GM23248 (cell line): ENCODE results near the gene RIMS1. TPM values are rescaled to one million over a fixed set of nuclear protein-coding genes. Genes with fewer than 3 reads are reported as not detected.
A peak's percentile ranks its signal among the peaks of the same experiment; 100 is the strongest.

Experiments used
- DNase-seq: peaks from one replicate; pipeline ENCODE4 v3.0.0-alpha.2; 2015
- H2AFZ ChIP-seq: fragments of 200-600 bp; sonication (generic); 2 replicates; pipeline ENCODE4 v1.6.1; 2016; ENCODE audit warnings: antibody characterized with exemption
- H3F3A ChIP-seq: fragments of 200-600 bp; sonication (generic); 2 replicates; pipeline ENCODE4 v1.6.1; 2016; ENCODE audit warnings: mild to moderate bottlenecking, antibody characterized with exemption, mixed run types; ENCODE audit not compliant: insufficient read depth
- H3K27ac ChIP-seq: fragments of 200-600 bp; sonication (generic); 2 replicates; pipeline ENCODE4 v1.5.1; 2016; ENCODE audit warnings: mild to moderate bottlenecking
- H3K27me3 ChIP-seq: fragments of 200-600 bp; sonication (generic); replicated peaks from 2 replicates; pipeline ENCODE4 v1.6.1; 2016; ENCODE audit warnings: mild to moderate bottlenecking; ENCODE audit not compliant: insufficient read depth
- H3K36me3 ChIP-seq: fragments of 200-600 bp; sonication (generic); 2 replicates; pipeline ENCODE4 v1.6.1; 2016; ENCODE audit warnings: low read depth, mild to moderate bottlenecking
- H3K4me1 ChIP-seq: fragments of 200-600 bp; sonication (generic); 2 replicates; pipeline ENCODE4 v1.6.1; 2016; ENCODE audit warnings: mild to moderate bottlenecking; ENCODE audit not compliant: insufficient read depth
- H3K4me2 ChIP-seq: fragments of 200-600 bp; sonication (generic); one replicate; pipeline ENCODE4 v1.6.1; 2016; ENCODE audit warnings: mild to moderate bottlenecking; ENCODE audit not compliant: unreplicated experiment
- H3K4me3 ChIP-seq: fragments of 200-600 bp; sonication (generic); 2 replicates; pipeline ENCODE4 v1.5.1; 2016; ENCODE audit warnings: mild to moderate bottlenecking
- H3K79me2 ChIP-seq: fragments of 200-600 bp; sonication (generic); 2 replicates; pipeline ENCODE4 v1.6.1; 2016; ENCODE audit warnings: mild to moderate bottlenecking; ENCODE audit not compliant: insufficient read depth
- H3K9ac ChIP-seq: fragments of 200-600 bp; sonication (generic); 2 replicates; pipeline ENCODE4 v1.6.1; 2016; ENCODE audit warnings: mild to moderate bottlenecking
- H3K9me2 ChIP-seq: fragments of 200-600 bp; sonication (generic); 2 replicates; pipeline ENCODE4 v1.6.1; 2016; ENCODE audit warnings: mixed run types, mild to moderate bottlenecking, moderate library complexity; ENCODE audit not compliant: insufficient read depth
- H3K9me3 ChIP-seq: fragments of 200-600 bp; sonication (generic); one replicate; pipeline ENCODE4 v1.6.1; 2017; ENCODE audit warnings: low read depth
- H4K20me1 ChIP-seq: fragments of 200-600 bp; sonication (generic); 2 replicates; pipeline ENCODE4 v1.6.0; 2016; ENCODE audit not compliant: insufficient read depth
- EZH2 ChIP-seq: fragments of 200-600 bp; sonication (generic); IDR thresholded peaks from 2 replicates; pipeline ENCODE4 v1.6.1; 2018; ENCODE audit warnings: antibody characterized with exemption, mild to moderate bottlenecking; ENCODE audit not compliant: insufficient read depth, poor library complexity, severe bottlenecking
- EZH2phosphoT487 ChIP-seq: fragments of 200-600 bp; sonication (generic); IDR thresholded peaks from 2 replicates; pipeline ENCODE4 v1.6.1; 2018; ENCODE audit warnings: antibody characterized with exemption, moderate library complexity, mild to moderate bottlenecking, low read depth; ENCODE audit not compliant: insufficient read depth
- whole genome bisulfite sequencing, 2 experiments: methylation state at CpG; one replicate each; pipeline ENCODE4 v1.1.6; 2015 to 2017; ENCODE audit warnings: low lambda C conversion rate in 2 of 2, low coverage in 1 of 2; ENCODE audit errors: missing lambda C conversion rate in 2 of 2; 5-methylcytosine and 5-hydroxymethylcytosine counted together
- in situ Hi-C: fragments of 300-500 bp; cut with MboI; formaldehyde crosslinking; loops from 2 replicates; pipeline ENCODE4 v1.15.0; 2020
- polyA plus RNA-seq: library from polyadenylated mRNA; unstranded; fragments of >200 nt; fragmentation: Nextera tagmentation; extraction: Ambion mirVana; gene quantifications from 2 replicates; pipeline ENCODE4 v1.2.1, GENCODE V29; 2016
- total RNA-seq: library from RNA; depleted of rRNA; stranded (reverse); fragments of >200 nt; shearing (Covaris generic); gene quantifications from 2 replicates; pipeline ENCODE4 v1.2.3, GENCODE V29; 2014

The RIMS1 gene
- total and polyA plus RNA-seq, 2 experiments from 2014 or later, result 1.8 to 10.6 TPM

DNA sequence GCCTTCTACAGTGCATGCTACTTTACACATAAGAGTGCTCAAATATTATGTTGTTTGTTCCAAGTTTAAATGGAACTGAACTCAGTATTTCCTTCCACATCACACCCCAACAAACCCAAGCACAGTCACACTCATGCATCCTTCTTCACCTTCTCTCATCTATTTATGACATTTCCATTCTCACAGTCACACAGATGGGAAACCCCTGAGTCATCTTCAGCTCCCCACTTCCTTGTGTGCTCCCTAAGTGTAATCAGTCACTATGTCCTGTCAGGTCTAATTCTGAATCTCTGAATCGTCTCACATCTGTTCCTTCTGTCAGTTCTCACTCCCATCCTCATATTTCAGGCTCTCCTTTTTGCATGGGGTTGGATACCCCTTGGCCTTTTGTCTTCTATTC is 96.0 kb downstream of the RIMS1 start:
- Histone ChIP-seq H3K79me2 (no peaks in the 10 kb centered on the region), H3K27ac (no peak overlapping the region), H3K9ac (no peak overlapping the region), H3K9me2 (no peaks in the 10 kb centered on the region; the same call in 1 of the 2 replicates), H2AFZ (no peak overlapping the region), H3K36me3 (no peaks in the 10 kb centered on the region), H3K27me3 (no peaks in the 10 kb centered on the region), H3F3A (no peaks in the 10 kb centered on the region), H3K4me3 (no peak overlapping the region), H3K4me2 (no peak overlapping the region), H3K4me1 (peaks cover 6% of the 10 kb centered on the region; the same call in 1 of the 2 replicates), H4K20me1 (no peaks in the 10 kb centered on the region), H3K9me3 (no peaks in the 10 kb centered on the region)
- peak; percentile 30 for DNase-seq
- TF ChIP-seq EZH2phosphoT487, result no peak
- no peak for TF ChIP-seq EZH2
- in situ Hi-C loops, result no loop called here
- 4 to 9% methylated on average over 1 of the region's 1 CpG for WGBS, 2 experiments

DNA sequence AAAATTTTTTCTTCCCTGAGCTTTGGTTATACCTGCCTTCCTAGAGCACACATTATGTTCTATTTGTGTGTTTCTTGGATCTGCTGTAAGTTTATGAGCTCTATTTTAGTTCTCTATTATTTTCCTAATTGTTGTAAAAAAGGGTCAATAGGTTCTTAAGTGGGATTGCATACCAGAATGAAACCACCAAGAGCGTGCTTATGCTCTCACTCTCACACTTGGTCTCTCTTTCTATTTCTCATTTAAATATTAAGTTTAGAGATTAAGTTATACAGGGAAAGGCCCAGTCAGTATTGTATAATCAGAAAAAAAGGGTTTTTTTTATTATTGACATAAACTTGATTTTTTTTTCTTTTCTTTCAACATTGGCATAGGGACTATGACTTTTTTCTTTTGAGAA is 96.8 kb downstream of the RIMS1 start:
- Histone ChIP-seq H4K20me1 (no peaks in the 10 kb centered on the region), H3K27me3 (no peaks in the 10 kb centered on the region), H3K9me2 (no peaks in the 10 kb centered on the region; the same call in 1 of the 2 replicates), H3K4me1 (peaks cover 6% of the 10 kb centered on the region; the same call in 1 of the 2 replicates), H3K4me2 (no peak overlapping the region), H3K9ac (no peak overlapping the region), H3K9me3 (no peaks in the 10 kb centered on the region), H3F3A (no peaks in the 10 kb centered on the region), H3K4me3 (no peak overlapping the region), H3K79me2 (no peaks in the 10 kb centered on the region), H2AFZ (no peak overlapping the region), H3K36me3 (no peaks in the 10 kb centered on the region), H3K27ac (no peak overlapping the region)
- TF ChIP-seq EZH2phosphoT487, result no peak
- TF ChIP-seq EZH2, result no peak
- WGBS, 2 experiments, result 21 to 39% methylated on average over 1 of the region's 1 CpG
- in situ Hi-C loops, result no loop called here
- DNase-seq, result no peak

DNA sequence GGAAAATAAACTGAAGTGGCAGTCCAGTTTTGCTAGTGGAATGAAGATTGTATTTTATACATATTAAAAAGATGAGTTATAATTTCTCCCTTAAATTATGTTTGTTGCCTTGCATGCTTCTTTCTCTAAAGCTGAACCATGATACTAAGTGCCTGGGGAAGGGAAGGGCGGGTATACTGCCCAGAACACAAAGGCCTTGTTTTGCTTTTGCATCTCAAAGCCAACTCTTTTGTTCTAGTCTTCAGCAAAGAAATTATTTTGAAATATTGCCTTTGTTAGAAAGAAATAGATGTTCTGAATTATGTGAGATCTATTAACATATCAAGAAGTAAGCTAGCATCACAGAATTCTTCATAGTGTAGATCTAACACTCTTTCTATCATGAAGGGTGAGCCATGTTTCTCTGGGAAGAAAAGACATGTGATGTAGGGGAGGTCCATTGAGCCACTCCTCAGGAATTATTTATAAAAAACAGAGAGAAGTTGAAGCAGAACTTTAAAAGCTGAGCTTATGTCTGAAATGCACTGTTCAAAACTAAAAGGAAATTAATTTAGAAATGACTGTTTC is 108.4 kb downstream of the RIMS1 start:
- no peak overlapping the region for H3K4me3 ChIP-seq
- no peaks in the 10 kb centered on the region for H3F3A ChIP-seq
- no peaks in the 10 kb centered on the region for H3K36me3 ChIP-seq
- no peaks in the 10 kb centered on the region for H3K79me2 ChIP-seq
- no peak overlapping the region for H3K27ac ChIP-seq
- no peak overlapping the region for H2AFZ ChIP-seq
- WGBS, 2 experiments, result 14 to 22% methylated on average over 1 of the region's 1 CpG
- DNase-seq, result no peak
- no peaks in the 10 kb centered on the region for H3K4me1 ChIP-seq
- no peak overlapping the region for H3K4me2 ChIP-seq
- no peaks in the 10 kb centered on the region for H3K27me3 ChIP-seq
- in situ Hi-C loops, result no loop called here
- no peak overlapping the region for H3K9ac ChIP-seq
- no peak for TF ChIP-seq EZH2
- no peak for TF ChIP-seq EZH2phosphoT487
- no peaks in the 10 kb centered on the region for H3K9me2 ChIP-seq
- H3K9me3 ChIP-seq, result no peaks in the 10 kb centered on the region
- H4K20me1 ChIP-seq, result no peaks in the 10 kb centered on the region

DNA sequence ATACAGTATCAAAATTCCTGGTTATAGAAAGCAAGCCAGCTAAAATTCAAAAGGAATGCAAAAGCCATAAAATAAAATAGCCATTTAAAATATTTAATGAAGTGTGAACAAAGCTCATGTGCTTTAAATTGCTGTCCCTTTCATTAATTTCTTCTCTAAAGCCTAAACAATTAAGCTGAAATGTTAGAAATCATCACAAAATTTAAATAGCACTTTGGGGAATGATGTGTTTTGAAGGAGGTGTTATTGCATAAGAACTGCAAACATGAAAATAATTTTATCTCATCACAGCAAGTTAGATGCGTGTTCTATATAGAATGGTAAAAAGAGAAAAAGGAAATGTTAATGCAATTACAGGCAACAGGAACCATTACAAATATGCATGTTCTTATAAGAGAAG is 111.0 kb downstream of the RIMS1 start:
- Histone ChIP-seq H3K36me3 (no peaks in the 10 kb centered on the region), H3F3A (no peaks in the 10 kb centered on the region), H3K4me1 (no peaks in the 10 kb centered on the region), H3K27me3 (no peaks in the 10 kb centered on the region), H3K4me3 (no peak overlapping the region), H4K20me1 (no peaks in the 10 kb centered on the region), H3K9me3 (no peaks in the 10 kb centered on the region), H2AFZ (no peak overlapping the region), H3K79me2 (no peaks in the 10 kb centered on the region), H3K4me2 (no peak overlapping the region), H3K27ac (no peak overlapping the region), H3K9ac (no peak overlapping the region), H3K9me2 (no peaks in the 10 kb centered on the region)
- no peak for DNase-seq
- 7 to 23% methylated on average over 1 of the region's 1 CpG for WGBS, 2 experiments
- in situ Hi-C loops, result no loop called here
- TF ChIP-seq EZH2 (no peak), EZH2phosphoT487 (no peak)
